GM12874 (cell line): ENCODE results near the gene BICDL1.

Experiments
- TF ChIP-seq, protein P1 (sequence below): IDR thresholded peaks from 2 replicates; pipeline ENCODE4 v1.5.1; 2011; ENCODE audit warnings: low read depth, mild to moderate bottlenecking, control low read depth, low read length, moderate library complexity; ENCODE audit not compliant: insufficient read depth

The BICDL1 gene

DNA sequence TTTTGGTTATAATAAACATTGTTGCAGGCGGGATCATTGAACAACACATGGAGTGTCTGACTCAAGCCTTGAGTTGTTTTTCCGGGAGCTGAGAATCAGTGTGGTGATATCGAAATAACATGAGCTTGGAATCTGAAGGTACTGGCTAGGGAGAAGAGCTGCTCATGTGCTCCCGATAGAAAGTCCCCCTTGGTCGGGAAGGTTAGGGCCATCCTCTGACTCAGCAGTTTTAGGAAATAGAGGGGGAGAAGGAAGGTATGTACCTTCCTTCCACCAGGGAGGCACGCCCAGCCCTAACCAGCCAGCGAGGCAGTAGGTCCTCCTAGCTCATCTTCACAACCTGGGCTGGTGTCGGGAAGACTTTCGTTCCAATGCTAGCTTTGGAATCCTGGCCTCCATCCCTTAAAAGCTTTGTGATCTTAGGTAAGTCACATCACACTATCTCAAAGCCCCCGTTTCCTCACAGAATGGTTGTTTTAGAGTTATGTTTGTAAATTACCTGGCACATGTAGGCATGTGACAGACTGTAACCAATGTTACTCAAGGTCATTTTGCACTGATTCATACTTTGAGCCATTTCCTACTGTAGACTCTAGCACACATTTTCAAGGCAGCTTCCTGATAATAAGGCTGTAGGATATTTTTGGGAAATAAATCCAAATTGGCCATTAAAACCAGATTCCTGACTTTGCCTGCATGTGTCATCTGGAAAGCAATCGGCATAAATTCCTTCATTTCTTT, 129.5 kb downstream of the BICDL1 start:
- TF ChIP-seq, protein P1, sequence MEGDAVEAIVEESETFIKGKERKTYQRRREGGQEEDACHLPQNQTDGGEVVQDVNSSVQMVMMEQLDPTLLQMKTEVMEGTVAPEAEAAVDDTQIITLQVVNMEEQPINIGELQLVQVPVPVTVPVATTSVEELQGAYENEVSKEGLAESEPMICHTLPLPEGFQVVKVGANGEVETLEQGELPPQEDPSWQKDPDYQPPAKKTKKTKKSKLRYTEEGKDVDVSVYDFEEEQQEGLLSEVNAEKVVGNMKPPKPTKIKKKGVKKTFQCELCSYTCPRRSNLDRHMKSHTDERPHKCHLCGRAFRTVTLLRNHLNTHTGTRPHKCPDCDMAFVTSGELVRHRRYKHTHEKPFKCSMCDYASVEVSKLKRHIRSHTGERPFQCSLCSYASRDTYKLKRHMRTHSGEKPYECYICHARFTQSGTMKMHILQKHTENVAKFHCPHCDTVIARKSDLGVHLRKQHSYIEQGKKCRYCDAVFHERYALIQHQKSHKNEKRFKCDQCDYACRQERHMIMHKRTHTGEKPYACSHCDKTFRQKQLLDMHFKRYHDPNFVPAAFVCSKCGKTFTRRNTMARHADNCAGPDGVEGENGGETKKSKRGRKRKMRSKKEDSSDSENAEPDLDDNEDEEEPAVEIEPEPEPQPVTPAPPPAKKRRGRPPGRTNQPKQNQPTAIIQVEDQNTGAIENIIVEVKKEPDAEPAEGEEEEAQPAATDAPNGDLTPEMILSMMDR, result no peak

GRCh38 chr12:120119271-120119973, 130.4 kb downstream of the BICDL1 start:
- TF ChIP-seq, protein P1, result no peak

DNA sequence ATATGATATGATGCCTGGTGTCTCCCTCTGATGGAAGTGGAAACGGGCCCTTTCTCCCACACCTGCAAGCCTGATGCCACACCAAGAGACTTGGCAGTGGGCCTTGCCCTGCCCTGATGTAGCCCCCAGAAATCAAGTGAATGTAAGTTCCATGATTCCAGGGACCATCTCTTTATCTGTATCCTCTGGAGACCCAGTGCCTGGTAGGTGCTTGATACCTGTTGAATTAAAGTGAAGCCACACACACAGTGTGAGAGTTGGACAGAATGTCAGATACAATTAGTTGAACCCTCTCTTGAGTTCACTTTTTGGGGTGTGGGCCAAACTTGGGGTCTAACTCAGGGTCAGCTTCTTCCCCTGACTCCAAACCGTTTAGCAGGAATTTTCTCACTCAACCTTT, 132.3 kb downstream of the BICDL1 start:
- TF ChIP-seq, protein P1, result no peak

- TF ChIP-seq, protein P1, result no peak
These were observed 132.8 kb downstream of the BICDL1 start for GRCh38 chr12:120121766-120122293.

DNA sequence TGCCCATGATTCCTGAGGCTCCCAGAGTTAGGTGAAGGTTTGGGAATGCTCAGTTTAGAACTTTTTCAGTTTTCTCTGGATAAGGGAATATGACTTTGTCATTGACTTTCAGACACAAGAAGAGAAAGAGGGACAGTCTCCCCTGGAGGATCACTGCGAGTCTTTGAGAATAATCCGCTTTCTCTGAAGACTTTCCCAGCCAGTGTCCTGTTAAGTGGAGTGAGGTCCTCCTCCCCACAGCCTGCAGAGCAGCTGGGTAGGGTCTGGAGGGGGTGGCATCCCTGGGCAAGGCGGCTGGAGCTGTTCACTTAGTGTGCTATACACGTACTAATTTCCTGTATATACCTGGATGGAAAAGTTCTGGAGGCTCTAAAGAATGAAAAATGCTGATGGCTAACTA, 136.0 kb downstream of the BICDL1 start:
- TF ChIP-seq, protein P1, result no peak

GRCh38 chr12:120125792-120126634, 137.0 kb downstream of the BICDL1 start:
- TF ChIP-seq, protein P1, result no peak

- TF ChIP-seq, protein P1, result no peak
These were observed 137.6 kb downstream of the BICDL1 start for GRCh38 chr12:120126635-120127005.
